ENCODE measurements around the gene ASB6. TPM values are rescaled to one million over a fixed set of nuclear protein-coding genes. Genes with fewer than 3 reads are reported as not detected.

The ASB6 gene
- total RNA-seq, 1 experiment from 2014 or later, result 19.1 TPM

GRCh38 chr9:129629251-129629820 lies 12.6 kb downstream of the ASB6 start:
- Histone ChIP-seq H3K9ac (ENCODE audit: low read length) (no peak overlapping the region), H4K20me1 (ENCODE audit: low read length) (peaks cover 26% of the 10 kb centered on the region; the same call in 1 of the 2 replicates), H3K4me3 (ENCODE audit: low read length) (no peak overlapping the region), H3K27ac (ENCODE audit: low read length) (no peak overlapping the region), H3K36me3 (ENCODE audit: low read depth, low read length) (no peaks in the 10 kb centered on the region; the same call in none of the 2 replicates), H3K27me3 (ENCODE audit: low read length) (no peaks in the 10 kb centered on the region), H3K4me1 (ENCODE audit: insufficient read depth, low read length) (peaks cover 19% of the 10 kb centered on the region), H3K79me2 (ENCODE audit: low read length) (peaks cover 79% of the 10 kb centered on the region), H3K9me2 (replicated peaks; ENCODE audit: low read length) (no peaks in the 10 kb centered on the region), H2AFZ (ENCODE audit: low read length) (no peak overlapping the region), H3K9me3 (ENCODE audit: low read length) (no peaks in the 10 kb centered on the region), H3K4me2 (ENCODE audit: low read length) (no peak overlapping the region), H3F3A (ENCODE audit: low read length, unreplicated experiment) (no peaks in the 10 kb centered on the region)
- POLR2A ChIA-PET (ENCODE audit: unreplicated experiment), result no interaction called here
- CTCF ChIA-PET, result no interaction called here
- ATAC-seq (no peak), DNase-seq (no peak)
- TF ChIP-seq EZH2phosphoT487 (IDR thresholded peaks at IDR 0.05; ENCODE audit: borderline replicate concordance, low read length) (no peak), CTCF (conservative IDR thresholded peaks at IDR 0.05; ENCODE audit: low read depth, low read length) (no peak), EZH2 (IDR thresholded peaks at IDR 0.05; ENCODE audit: low read length, unreplicated experiment) (no peak)
- intact Hi-C loops (cut with micrococcal nuclease), result no loop called here
- no TSS peak for BruUV-seq (replicated peaks)

GRCh38 chr9:129628709-129629108 lies 13.2 kb downstream of the ASB6 start:
- H3K27me3 ChIP-seq (ENCODE audit: low read length), result no peaks in the 10 kb centered on the region
- no peak overlapping the region for H3K4me3 ChIP-seq (ENCODE audit: low read length)
- peaks cover 19% of the 10 kb centered on the region for H3K4me1 ChIP-seq (ENCODE audit: insufficient read depth, low read length)
- H3K79me2 ChIP-seq (ENCODE audit: low read length), result peaks cover 76% of the 10 kb centered on the region
- H3K9ac ChIP-seq (ENCODE audit: low read length), result no peak overlapping the region
- DNase-seq (no peak), ATAC-seq (no peak)
- H3K4me2 ChIP-seq (ENCODE audit: low read length), result peak overlapping the region; percentile 93; the same call in 1 of the 2 replicates
- peaks cover 26% of the 10 kb centered on the region; the same call in 1 of the 2 replicates for H4K20me1 ChIP-seq (ENCODE audit: low read length)
- no peaks in the 10 kb centered on the region for H3F3A ChIP-seq (ENCODE audit: low read length, unreplicated experiment)
- POLR2A ChIA-PET (ENCODE audit: unreplicated experiment), result no interaction called here
- H3K9me2 ChIP-seq (replicated peaks; ENCODE audit: low read length), result no peaks in the 10 kb centered on the region
- CTCF ChIA-PET, result no interaction called here
- no peak overlapping the region for H3K27ac ChIP-seq (ENCODE audit: low read length)
- BruUV-seq (replicated peaks), result no TSS peak
- intact Hi-C loops (cut with micrococcal nuclease), result no loop called here
- no peak overlapping the region for H2AFZ ChIP-seq (ENCODE audit: low read length)
- TF ChIP-seq EZH2phosphoT487 (IDR thresholded peaks at IDR 0.05; ENCODE audit: borderline replicate concordance, low read length) (no peak), CTCF (conservative IDR thresholded peaks at IDR 0.05; ENCODE audit: low read depth, low read length) (no peak), EZH2 (IDR thresholded peaks at IDR 0.05; ENCODE audit: low read length, unreplicated experiment) (no peak)
- no peaks in the 10 kb centered on the region; the same call in none of the 2 replicates for H3K36me3 ChIP-seq (ENCODE audit: low read depth, low read length)
- H3K9me3 ChIP-seq (ENCODE audit: low read length), result no peaks in the 10 kb centered on the region
